Kidney epithelial cell (primary cell): ENCODE results near the gene C19orf33. TPM values are rescaled to one million over a fixed set of nuclear protein-coding genes. Genes with fewer than 3 reads are reported as not detected.
A peak's percentile ranks its signal among the peaks of the same experiment; 100 is the strongest.

Experiments
- DNase-seq: peaks from one replicate; pipeline ENCODE4 v3.0.0-alpha.2; 2010; ENCODE audit warnings: low read depth
- H3K27me3 ChIP-seq: 2 replicates; pipeline ENCODE4 v1.6.0; 2011; ENCODE audit warnings: low read length; ENCODE audit not compliant: control insufficient read depth, insufficient read depth
- H3K36me3 ChIP-seq: 2 replicates; pipeline ENCODE4 v1.5.1; 2011; ENCODE audit warnings: low read length; ENCODE audit not compliant: control insufficient read depth, insufficient read depth
- H3K4me3 ChIP-seq: 2 replicates; pipeline ENCODE4 v1.5.1; 2011; ENCODE audit warnings: low read depth, mild to moderate bottlenecking, control low read depth, low read length
- total RNA-seq: library from RNA; depleted of rRNA; stranded (reverse); fragments of >200 nt; gene quantifications from 2 replicates; pipeline ENCODE4 v1.2.3, GENCODE V29; 2015
- TF ChIP-seq, protein P1 (sequence below): IDR thresholded peaks from 2 replicates; pipeline ENCODE4 v1.5.1; 2011; ENCODE audit warnings: mild to moderate bottlenecking, moderate library complexity, low read length, control low read depth, inconsistent platforms; ENCODE audit not compliant: insufficient read depth, poor library complexity, severe bottlenecking

Gene C19orf33
- total RNA-seq, 1 donor from 2014 or later = 300 TPM

DNA sequence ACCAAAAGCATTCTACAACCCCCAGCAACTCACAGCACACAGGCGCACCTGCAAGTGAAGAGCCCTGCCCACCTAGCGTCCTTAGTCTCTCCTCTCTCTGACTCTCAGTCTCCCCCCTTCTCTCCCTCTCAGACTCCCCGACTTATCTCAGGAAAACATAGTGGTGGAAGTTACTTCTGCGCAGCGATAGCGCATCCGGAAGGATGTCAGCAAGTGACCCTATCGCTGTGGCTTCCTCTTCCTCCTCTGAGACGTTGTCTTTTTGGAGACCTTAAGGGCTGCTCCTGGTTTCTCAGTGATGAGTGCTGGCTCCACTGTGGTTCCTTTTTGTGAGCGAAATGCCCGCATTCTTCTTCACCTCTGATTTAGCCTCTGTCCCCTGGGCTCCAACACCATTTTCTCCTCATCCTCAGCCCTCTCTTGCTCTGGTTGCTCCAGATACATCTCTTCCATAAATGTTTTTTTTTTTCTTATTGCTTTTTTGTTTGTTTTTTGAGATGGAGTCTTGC is 13.1 kb downstream of the C19orf33 start:
- no peak overlapping the region for H3K4me3 ChIP-seq
- H3K36me3 ChIP-seq = no peaks in the 10 kb centered on the region
- TF ChIP-seq, protein P1, sequence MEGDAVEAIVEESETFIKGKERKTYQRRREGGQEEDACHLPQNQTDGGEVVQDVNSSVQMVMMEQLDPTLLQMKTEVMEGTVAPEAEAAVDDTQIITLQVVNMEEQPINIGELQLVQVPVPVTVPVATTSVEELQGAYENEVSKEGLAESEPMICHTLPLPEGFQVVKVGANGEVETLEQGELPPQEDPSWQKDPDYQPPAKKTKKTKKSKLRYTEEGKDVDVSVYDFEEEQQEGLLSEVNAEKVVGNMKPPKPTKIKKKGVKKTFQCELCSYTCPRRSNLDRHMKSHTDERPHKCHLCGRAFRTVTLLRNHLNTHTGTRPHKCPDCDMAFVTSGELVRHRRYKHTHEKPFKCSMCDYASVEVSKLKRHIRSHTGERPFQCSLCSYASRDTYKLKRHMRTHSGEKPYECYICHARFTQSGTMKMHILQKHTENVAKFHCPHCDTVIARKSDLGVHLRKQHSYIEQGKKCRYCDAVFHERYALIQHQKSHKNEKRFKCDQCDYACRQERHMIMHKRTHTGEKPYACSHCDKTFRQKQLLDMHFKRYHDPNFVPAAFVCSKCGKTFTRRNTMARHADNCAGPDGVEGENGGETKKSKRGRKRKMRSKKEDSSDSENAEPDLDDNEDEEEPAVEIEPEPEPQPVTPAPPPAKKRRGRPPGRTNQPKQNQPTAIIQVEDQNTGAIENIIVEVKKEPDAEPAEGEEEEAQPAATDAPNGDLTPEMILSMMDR = no peak
- no peak for DNase-seq
- H3K27me3 ChIP-seq = no peaks in the 10 kb centered on the region

DNA sequence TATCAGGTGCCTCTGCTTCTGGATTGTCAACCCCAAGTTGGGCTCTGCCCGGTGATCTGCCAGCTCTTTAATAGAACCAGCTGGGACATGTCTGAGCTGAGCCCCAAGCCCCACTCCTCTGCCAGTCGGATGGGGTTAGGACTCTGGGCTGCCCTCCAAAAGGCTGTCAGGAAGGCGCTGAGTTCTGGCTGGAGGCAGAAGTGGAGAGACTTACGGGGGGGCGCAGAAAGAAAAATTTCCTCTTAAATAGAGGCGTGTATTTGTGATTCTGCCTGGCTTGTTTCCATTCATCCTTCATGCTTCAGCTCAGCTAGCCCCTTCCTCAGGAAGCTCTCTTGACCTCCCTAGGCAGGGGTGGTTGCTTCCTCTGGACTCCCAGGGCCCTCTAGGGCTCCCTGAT is 14.6 kb downstream of the C19orf33 start:
- H3K27me3 ChIP-seq = no peaks in the 10 kb centered on the region
- no peak for DNase-seq
- TF ChIP-seq, protein P1 = no peak
- no peak overlapping the region for H3K4me3 ChIP-seq
- no peaks in the 10 kb centered on the region for H3K36me3 ChIP-seq

DNA sequence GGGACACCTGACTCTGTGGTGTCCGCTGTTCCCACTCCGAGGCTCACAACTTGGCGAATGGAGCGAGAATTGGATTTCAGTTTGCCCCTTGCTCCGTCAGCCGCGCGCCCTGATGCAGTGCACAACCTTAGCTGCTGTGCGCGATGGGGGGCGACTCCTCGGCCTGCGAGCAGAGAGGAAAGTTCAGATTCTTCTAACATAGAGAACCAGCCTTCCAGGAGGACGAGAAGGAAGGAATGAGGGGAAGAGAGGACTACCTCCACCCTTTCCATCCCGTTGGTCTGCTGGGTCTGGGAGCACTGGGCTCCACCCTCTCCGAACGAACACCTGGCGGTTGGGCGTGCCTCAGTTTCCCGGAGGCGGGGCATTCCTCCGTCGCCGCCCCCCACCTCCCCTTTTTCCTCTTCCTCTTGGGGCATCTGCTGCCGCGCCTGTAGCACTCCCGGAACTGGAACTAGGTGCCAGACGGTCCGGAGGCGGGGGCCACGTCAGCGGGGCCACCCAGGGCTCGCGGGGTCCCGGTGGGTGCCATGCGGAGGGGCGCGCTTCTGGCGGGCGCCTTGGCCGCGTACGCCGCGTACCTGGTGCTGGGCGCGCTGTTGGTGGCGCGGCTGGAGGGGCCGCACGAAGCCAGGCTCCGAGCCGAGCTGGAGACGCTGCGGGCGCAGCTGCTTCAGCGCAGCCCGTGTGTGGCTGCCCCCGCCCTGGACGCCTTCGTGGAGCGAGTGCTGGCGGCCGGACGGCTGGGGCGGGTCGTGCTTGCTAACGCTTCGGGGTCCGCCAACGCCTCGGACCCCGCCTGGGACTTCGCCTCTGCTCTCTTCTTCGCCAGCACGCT is 15.6 kb downstream of the C19orf33 start, which contains the start of gene KCNK6:
Gene KCNK6, plus strand, starts transcription at position 425 of the 838 bp plus-strand sequence. Its CDS starts 106 bp downstream, at position 531.
- Histone ChIP-seq H3K36me3 (no peaks in the 10 kb centered on the region), H3K27me3 (no peaks in the 10 kb centered on the region), H3K4me3 (peak within 1 kb of the TSS; percentile 51)
- TF ChIP-seq, protein P1 = no peak
- no peak for DNase-seq

DNA sequence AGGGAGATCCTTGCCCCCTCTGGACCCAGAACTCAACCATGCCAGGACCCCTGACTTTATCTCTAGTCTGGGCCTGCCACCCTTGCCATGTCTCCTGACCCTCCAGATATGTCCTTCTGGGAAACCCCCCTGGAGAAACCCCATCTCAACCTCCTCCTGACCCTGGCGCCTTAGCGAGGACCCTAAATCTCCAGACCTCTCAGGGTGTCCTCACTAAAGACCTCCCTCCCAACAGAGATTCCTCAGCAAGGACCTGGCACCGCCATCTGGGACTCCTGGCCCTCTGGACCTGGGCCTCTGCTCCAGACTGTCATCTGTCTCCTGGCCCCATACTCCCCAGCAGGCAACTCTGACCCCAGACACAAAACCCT is 16.9 kb downstream of the C19orf33 start:
- Histone ChIP-seq H3K4me3 (no peak overlapping the region), H3K27me3 (no peaks in the 10 kb centered on the region), H3K36me3 (no peaks in the 10 kb centered on the region)
- TF ChIP-seq, protein P1 = no peak
- no peak for DNase-seq

DNA sequence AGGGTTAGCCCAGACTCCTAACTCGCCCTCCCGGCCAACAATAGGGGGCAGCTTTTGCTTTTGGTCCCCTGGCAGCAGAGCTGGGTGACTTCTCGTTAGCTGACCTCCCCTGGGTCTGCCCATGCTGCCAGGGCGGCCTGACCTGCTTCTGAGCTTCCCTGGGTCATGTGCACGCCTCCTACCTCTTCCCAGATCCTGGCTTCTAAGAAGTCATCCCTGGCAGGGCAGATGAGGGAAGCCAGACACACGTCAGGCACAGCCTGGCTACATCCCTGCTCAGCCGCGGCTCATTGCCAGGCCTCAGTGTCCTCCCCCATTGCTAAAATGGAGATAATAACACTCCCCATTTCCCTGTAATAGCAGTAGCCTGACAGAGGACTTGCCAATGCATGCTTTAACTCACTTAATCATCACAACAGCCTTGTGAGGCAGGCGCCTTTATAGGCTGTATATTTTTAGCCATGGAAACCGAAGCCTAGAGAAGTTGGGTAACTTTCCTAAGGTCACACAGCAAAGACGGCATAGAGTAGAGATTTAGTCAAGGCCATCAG is 17.7 kb downstream of the C19orf33 start:
- Histone ChIP-seq H3K27me3 (no peaks in the 10 kb centered on the region), H3K4me3 (no peak overlapping the region), H3K36me3 (no peaks in the 10 kb centered on the region)
- TF ChIP-seq, protein P1 = no peak
- no peak for DNase-seq

DNA sequence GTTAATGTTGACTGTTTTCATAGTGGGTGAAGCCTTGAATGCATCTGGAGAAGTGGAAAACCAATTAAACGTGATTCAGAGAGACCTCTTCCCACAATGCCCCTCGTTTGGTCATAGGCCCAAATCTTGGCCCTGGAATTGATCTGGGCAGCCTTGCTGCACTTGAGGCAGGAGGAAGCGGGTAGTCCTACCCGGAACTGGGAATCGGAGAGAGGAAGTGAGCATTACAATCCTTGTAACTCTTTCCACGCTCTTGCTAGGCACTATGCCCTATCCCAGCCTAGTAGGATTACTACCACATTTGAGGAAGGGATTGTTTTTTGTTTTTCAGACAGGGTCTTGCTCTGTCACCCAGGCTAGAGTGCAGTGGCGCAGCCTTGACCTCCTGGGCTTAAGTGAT is 19.2 kb downstream of the C19orf33 start:
- Histone ChIP-seq H3K36me3 (peaks cover 2% of the 10 kb centered on the region), H3K4me3 (no peak overlapping the region), H3K27me3 (no peaks in the 10 kb centered on the region)
- TF ChIP-seq, protein P1 = no peak
- no peak for DNase-seq
